GM19193 (cell line): ENCODE measurements around the gene RTKN.

Experiments used
- POLR2A ChIP-seq: IDR thresholded peaks from 4 replicates; pipeline ENCODE4 v1.6.1; 2011; ENCODE audit not compliant: insufficient read depth, insufficient read length; ENCODE audit errors: extremely low read depth

Gene RTKN

GRCh38 chr2:74413001-74413698, 28.6 kb downstream of the RTKN start:
- no peak for TF ChIP-seq POLR2A

- TF ChIP-seq POLR2A, result no peak
Observed at GRCh38 chr2:74407682-74408081, 34.1 kb downstream of the RTKN start.

- TF ChIP-seq POLR2A, result no peak
Observed at GRCh38 chr2:74406035-74406434, 35.7 kb downstream of the RTKN start.

- no peak for TF ChIP-seq POLR2A
Observed at GRCh38 chr2:74401891-74402290, 39.8 kb downstream of the RTKN start.

GRCh38 chr2:74399785-74400184, 42.0 kb downstream of the RTKN start:
- no peak for TF ChIP-seq POLR2A

GRCh38 chr2:74396149-74396548, 45.6 kb downstream of the RTKN start:
- no peak for TF ChIP-seq POLR2A

GRCh38 chr2:74393525-74393924, 48.2 kb downstream of the RTKN start:
- no peak for TF ChIP-seq POLR2A

GRCh38 chr2:74392449-74392743, 49.3 kb downstream of the RTKN start:
- TF ChIP-seq POLR2A, result no peak

- TF ChIP-seq POLR2A, result peak; percentile 59
Observed at GRCh38 chr2:74391580-74392448, 49.9 kb downstream of the RTKN start.

- TF ChIP-seq POLR2A, result no peak
Observed at GRCh38 chr2:74391209-74391579, 50.5 kb downstream of the RTKN start.

- no peak for TF ChIP-seq POLR2A
Observed at GRCh38 chr2:74390606-74391005, 51.1 kb downstream of the RTKN start.

GRCh38 chr2:74387346-74387745, 54.4 kb downstream of the RTKN start:
- TF ChIP-seq POLR2A, result no peak

GRCh38 chr2:74385396-74385795, 56.3 kb downstream of the RTKN start:
- TF ChIP-seq POLR2A, result no peak

- no peak for TF ChIP-seq POLR2A
Observed at GRCh38 chr2:74384051-74384450, 57.7 kb downstream of the RTKN start.

- TF ChIP-seq POLR2A, result no peak
Observed at GRCh38 chr2:74383254-74383653, 58.5 kb downstream of the RTKN start.

GRCh38 chr2:74381751-74382150, 60.0 kb downstream of the RTKN start:
- no peak for TF ChIP-seq POLR2A
